Measurements from ENCODE around the gene OSGIN1. TPM values are rescaled to one million over a fixed set of nuclear protein-coding genes. Genes with fewer than 3 reads are reported as not detected.

The OSGIN1 gene, protein sequence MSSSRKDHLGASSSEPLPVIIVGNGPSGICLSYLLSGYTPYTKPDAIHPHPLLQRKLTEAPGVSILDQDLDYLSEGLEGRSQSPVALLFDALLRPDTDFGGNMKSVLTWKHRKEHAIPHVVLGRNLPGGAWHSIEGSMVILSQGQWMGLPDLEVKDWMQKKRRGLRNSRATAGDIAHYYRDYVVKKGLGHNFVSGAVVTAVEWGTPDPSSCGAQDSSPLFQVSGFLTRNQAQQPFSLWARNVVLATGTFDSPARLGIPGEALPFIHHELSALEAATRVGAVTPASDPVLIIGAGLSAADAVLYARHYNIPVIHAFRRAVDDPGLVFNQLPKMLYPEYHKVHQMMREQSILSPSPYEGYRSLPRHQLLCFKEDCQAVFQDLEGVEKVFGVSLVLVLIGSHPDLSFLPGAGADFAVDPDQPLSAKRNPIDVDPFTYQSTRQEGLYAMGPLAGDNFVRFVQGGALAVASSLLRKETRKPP
- 10 to 100 TPM in 3 of 4 donors, 1 to 10 TPM in 1; 5.9 to 15.7 (median 13.3) TPM for total RNA-seq

DNA sequence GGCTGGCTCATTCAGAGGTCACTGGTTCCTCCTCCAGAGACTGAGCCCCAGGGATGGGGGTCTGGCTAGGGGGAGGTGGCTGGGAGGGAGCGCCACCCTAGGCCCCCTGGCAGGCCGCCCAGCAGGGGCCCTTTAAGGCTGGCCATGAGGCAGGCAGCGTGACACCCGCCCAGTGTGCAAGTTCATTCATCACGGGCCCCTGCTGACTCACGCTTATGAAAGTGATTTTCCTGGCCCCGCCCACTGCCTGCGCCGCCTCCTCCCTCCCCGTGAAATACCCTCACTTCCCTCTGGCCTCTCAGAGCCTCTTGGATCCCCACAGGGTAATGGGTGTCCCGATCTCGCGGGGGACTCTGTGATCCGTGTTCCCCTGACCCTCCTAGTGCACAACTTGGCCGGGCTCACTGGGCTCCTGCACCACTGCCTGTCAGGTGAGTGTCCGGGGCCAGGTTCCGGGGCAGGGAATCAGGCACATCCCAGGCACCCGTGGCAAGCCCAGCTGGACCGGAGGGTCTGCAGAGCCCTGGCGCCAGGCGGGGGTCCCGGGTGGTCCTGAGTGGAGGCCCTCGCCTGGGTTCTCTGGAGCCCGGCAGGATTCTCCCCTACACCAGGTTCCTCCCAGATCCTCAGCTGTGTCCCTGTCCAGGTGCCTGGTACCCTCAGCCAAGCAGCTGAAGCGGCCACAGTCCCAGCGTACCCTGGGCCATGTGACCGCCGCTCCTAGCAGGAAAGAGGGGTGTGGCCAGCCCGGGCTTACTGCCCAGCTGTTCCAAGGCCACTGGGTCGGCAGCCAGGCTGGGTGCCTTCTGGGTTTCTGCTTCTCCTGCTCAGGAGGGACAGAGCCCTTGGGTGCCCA is at the start of gene OSGIN1:
Gene OSGIN1 (plus strand): TSS at position 301 of the 856 bp plus-strand sequence. CDS start 4,432 bp downstream, outside the sequence.
- peak; percentile 89 for DNase-seq (ENCODE audit: low spot score)
- peak; percentile 96 for ATAC-seq (ENCODE audit: low FRiP score)
- TF ChIP-seq, protein P1, sequence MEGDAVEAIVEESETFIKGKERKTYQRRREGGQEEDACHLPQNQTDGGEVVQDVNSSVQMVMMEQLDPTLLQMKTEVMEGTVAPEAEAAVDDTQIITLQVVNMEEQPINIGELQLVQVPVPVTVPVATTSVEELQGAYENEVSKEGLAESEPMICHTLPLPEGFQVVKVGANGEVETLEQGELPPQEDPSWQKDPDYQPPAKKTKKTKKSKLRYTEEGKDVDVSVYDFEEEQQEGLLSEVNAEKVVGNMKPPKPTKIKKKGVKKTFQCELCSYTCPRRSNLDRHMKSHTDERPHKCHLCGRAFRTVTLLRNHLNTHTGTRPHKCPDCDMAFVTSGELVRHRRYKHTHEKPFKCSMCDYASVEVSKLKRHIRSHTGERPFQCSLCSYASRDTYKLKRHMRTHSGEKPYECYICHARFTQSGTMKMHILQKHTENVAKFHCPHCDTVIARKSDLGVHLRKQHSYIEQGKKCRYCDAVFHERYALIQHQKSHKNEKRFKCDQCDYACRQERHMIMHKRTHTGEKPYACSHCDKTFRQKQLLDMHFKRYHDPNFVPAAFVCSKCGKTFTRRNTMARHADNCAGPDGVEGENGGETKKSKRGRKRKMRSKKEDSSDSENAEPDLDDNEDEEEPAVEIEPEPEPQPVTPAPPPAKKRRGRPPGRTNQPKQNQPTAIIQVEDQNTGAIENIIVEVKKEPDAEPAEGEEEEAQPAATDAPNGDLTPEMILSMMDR (IDR thresholded peaks at IDR 0.05): no peak

DNA sequence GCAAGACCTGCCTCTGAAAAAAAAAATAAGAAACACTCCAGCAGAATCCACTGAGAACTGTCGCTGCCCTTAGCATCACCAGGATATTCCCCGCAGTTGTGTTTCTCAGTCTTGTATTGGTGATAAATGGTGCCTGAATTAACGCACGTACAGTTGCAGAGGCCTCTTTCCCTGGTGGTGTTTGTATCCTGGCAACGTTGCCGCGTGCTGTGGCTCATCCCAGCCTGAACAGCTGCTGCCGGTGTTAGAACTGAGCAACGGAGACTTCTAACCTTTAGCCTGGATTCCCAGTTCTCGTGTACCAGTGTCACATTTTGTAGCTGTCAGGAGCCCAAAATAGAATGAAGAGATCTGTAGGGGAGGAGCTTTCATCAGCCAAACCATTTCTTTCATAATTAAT is 49.3 kb upstream of the OSGIN1 start:
- DNase-seq (ENCODE audit: low spot score): no peak
- TF ChIP-seq, protein P1 (IDR thresholded peaks at IDR 0.05): no peak
- no peak for ATAC-seq (ENCODE audit: low FRiP score)

DNA sequence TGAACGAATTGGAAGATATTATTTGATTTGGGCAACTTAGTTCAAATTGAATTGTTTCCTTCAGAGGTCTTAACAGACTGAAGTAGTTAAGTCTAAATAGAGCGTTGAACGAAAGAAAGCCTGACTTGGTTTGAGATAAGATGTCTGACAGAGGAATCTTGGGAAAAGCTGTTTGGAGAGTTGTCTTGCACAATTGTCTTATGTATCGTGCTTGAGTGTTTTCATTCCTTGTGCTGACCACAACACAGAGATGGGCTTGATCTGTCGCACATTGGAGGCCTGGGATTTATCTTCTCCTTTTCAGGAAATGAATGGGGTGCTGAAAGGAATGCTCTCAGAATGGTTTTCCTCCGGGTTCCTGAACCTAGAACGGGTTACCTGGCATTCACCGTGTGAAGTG is 46.4 kb upstream of the OSGIN1 start:
- ATAC-seq (ENCODE audit: low FRiP score) (no peak), DNase-seq (ENCODE audit: low spot score) (no peak)
- TF ChIP-seq, protein P1 (IDR thresholded peaks at IDR 0.05): no peak

DNA sequence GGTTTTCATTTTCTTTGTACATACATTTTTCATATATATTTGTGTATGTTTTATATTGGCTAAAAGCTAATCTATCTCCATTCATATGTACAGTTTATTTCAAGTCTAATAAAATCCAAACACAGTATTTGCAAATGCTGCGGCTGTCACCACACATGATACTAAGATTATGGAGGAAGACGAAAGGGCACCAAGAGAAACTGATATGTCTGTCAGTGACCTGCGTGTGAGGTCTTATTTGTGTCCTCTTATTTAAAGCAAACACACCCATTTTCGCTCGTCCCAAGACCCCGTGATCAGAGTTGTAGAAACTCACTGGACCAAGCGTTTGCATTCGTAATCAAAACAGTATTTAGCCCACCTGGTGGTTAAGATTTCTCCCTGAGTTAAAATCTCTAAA is 45.9 kb upstream of the OSGIN1 start:
- ATAC-seq (ENCODE audit: low FRiP score): no peak
- DNase-seq (ENCODE audit: low spot score): no peak
- TF ChIP-seq, protein P1 (IDR thresholded peaks at IDR 0.05): no peak

DNA sequence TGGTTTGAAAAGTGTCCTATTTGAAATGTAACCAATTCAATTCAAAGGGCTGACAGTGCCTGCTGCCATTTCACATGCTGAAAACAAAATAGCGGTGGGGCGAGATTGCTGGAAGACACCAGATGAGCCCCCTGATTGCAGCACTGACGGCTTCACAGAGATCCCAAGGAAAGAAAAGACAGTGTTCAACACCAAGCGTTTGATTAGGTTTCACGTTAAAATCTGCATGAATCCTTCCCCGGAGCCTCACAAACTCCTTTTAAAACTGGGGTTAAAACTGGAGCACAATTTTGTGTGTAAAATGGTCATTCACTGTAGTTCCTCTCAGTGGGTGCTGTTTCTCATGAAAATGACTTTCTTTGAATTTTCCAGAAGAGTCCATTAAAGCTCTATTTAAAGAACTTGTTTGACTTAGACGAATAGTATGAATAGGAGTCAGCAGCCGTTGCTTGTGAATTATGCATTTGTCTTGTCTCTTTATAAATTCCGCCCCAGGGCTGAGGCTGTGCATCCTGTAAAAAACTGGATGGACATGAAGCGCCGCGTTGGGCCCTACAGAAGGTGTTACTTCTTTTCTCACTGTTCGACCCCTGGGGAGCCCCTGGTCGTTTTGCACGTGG is 45.3 kb upstream of the OSGIN1 start:
- TF ChIP-seq, protein P1 (IDR thresholded peaks at IDR 0.05): no peak
- DNase-seq (ENCODE audit: low spot score) (no peak), ATAC-seq (ENCODE audit: low FRiP score) (no peak)

DNA sequence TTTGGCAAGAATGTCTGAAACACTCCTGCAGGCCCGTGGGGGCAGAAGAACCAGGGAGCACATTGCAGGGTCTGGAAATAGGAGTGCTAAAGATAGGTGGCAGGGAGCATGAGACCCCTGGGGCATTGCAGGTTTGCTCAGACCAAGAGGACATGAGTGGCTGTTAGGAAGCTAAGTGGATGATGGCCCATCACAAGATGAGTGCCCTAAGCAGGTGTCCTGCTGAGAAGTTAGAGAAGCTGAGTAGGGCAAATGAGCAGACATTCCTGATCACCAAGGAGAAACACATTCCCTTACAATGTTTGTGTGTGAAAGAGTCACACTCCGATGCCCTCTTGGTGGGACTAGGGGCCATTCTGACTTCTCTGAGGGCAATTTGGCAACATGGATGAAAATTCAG is 44.2 kb upstream of the OSGIN1 start:
- DNase-seq (ENCODE audit: low spot score) (no peak), ATAC-seq (ENCODE audit: low FRiP score) (no peak)
- TF ChIP-seq, protein P1 (IDR thresholded peaks at IDR 0.05): no peak

Data from omental fat pad (tissue), 4 donors.